NCI-H2171 (cell line): ENCODE results near the gene PDE7B.
"Not testable (repeated sequence)": the region's sequence is repeated elsewhere in the genome, so short reads cannot be mapped to it uniquely, and the experiment has no call there.

Experiments
- DNase-seq: peaks from one replicate; lab custom pipeline; 2025; lab: John Stamatoyannopoulos, UW

Gene PDE7B

DNA sequence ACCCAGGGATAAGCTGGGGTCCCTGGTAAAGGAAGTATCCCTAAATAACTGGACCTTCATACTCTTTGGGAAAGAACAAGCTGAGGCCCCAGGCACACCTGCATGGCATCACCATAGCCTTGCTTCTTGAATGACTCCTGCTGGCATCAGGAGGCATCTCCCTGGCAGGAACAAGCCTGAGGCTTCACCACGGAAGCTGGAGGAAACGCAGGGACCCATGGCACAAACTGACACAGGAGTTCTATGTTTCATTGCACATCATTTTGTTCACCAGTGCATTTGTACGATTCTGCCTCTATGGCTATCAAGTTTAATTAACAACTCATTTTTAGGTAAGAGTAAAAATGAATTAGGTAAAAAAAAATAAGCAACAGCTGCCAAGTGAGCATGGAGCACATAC lies 619 bp upstream of the PDE7B start:
- no peak for DNase-seq

DNA sequence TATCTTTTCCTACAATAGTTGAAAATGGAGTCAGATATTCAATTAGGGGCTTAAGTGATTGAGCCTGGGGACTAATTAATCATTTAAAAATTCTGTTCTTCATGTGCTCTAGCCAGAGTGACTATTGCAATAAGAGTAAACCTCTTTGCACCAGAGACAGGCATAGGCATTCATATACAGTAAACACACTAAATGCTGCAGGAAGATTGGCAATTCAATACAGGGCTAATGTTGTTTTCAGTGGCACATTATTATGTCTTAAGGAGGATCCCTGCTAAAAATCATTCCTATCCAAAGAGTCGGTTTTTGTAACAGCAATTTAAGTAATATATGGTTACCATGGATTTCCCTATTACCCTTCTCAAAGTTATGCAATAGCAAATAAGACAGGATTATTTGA lies 1.2 kb downstream of the PDE7B start:
- no peak for DNase-seq

GRCh38 chr6:135853227-135853626 lies 1.7 kb downstream of the PDE7B start:
- DNase-seq = no peak

DNA sequence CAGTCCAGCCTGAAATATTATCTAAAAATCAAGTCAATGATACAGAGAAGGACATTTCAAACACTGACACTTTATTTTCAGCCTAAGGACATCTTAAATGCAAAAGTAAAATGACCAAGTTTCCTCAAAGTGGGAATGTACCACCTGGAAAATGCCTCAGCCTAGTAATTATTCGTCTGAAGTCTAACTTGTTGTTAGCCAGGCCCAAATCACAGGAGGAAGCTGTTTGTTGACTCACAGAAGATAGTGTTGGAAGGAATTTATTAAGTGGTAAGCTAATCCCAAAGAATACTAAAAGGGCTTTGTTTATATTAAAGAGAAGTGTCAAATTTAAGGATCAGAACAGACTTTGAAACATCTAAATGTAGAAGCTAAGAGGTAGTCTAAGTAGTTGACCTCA lies 2.5 kb downstream of the PDE7B start:
- no peak for DNase-seq

DNA sequence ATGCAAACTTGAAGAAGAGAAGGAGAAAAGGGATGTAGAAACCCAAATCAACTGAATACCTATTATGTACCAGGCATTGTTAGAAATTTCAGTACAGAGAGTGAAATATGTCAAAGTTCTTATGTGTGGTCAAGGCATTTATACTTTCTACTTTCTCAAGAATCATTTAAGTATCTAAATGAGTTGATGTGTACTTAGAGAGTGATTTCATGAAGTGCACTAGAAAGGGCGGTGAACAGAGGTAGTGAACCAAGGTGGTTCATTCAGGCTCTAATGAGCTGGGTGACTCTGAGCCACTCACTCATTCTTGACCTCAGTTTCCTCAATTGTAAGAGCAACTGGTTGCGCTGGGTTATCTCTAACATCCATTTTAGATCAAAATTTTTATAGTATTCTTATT lies 3.3 kb downstream of the PDE7B start:
- no peak for DNase-seq

DNA sequence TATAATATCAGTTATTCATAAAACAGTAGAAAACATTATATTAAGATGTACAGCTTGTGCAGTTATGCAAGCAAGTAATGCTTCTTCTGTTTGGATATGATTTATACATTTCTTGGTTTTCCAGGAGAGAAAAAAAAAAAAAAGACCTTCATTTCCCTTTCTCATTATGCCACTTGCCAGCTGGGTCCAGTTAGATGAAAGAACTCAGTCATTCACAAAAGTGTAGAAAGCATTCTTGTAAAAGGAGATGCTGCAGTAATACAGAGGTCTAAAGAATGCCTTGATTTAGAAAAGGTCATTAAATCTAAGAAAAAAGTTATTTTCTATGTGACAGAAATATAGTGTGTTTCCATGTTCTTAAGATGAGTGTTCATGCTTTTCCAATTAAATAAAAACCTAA lies 7.4 kb downstream of the PDE7B start:
- DNase-seq = no peak

- no peak for DNase-seq
Measured at GRCh38 chr6:135860361-135860760, 8.9 kb downstream of the PDE7B start.

- DNase-seq = no peak
Measured at GRCh38 chr6:135861189-135861588, 9.7 kb downstream of the PDE7B start.

GRCh38 chr6:135864929-135865328 lies 13.4 kb downstream of the PDE7B start:
- DNase-seq = not testable (repeated sequence)

GRCh38 chr6:135866445-135867123 lies 15.1 kb downstream of the PDE7B start:
- DNase-seq = no peak

GRCh38 chr6:135867332-135867731 lies 15.8 kb downstream of the PDE7B start:
- DNase-seq = no peak

- DNase-seq = no peak
Measured at GRCh38 chr6:135869857-135870256, 18.4 kb downstream of the PDE7B start.

DNA sequence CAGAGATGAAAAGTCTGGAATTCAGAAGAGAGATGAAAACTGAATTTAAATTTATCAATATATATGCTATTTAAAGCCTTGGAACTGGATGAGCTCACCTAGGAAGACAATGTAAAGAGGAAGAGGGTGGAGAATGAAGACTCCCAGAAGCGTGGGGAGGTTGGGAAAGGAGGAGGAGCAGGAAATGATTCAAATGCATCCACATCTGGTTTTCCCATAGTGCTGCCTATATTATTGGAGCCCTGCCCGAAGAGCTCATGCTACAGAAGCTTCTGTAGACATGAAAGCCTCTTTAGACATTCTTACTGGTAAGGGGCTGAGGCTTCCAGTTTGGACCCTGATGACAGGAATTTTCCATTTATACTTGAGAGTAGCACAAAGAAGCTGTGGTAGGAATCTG lies 19.2 kb downstream of the PDE7B start:
- no peak for DNase-seq

- DNase-seq = no peak
Measured at GRCh38 chr6:135871296-135871695, 19.8 kb downstream of the PDE7B start.

DNA sequence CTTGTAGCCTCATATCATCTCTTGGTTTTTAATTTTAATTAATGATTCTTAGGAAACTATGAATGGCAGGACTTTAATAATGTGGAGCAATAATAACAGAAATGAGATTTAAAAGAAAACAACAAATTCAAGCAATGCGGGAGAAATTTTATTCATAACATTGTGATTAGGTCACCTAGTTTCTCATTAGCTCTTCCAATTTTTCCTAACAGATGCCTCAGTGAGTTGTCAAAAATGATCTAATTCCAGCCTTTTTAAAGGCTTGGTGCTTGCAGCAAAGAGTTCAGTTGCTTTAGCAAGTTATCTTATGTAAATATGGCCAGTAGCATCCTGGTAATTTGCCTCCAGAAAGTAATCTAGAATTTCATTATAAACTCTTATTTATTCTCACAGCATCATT lies 20.4 kb downstream of the PDE7B start:
- DNase-seq = no peak

DNA sequence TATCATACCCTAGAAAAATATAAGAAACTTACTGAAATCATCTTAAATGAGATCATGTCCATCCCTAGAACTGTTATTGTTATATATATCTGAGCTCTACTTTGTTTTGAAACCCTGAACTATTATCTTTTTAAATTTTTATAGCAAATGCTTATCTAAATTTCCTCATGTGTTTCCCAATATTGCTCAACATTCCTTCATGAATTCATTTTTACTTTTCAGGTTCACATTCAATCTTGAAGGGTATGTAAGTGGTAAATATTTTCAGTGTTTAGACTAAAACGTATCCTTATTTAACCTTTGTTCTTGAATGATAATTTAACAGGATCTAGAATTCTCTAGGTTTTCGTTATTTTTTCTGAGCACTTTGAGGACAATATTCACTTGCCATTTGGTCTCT lies 23.9 kb downstream of the PDE7B start:
- DNase-seq = no peak

DNA sequence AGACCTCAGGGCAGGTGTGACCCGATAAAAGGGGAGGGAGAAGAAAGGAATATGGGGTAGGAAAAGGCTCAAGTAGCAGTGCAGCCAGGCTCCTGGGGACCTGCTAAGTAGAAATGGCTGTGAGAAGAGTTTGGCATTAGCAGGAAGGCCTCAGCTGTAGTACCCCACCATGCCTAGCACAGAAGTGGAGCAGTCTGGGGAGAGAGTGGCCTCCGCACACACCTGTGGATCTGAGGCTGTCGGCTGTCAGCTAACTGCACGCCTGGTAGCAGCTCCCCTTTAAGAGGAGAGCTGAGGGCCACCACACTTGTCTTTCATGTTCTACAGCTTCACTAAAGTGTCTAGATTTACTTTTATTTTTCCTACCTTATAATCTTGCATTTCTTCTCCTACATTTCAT lies 24.6 kb downstream of the PDE7B start:
- no peak for DNase-seq

- DNase-seq = no peak
Measured at GRCh38 chr6:135877666-135878065, 26.2 kb downstream of the PDE7B start.

DNA sequence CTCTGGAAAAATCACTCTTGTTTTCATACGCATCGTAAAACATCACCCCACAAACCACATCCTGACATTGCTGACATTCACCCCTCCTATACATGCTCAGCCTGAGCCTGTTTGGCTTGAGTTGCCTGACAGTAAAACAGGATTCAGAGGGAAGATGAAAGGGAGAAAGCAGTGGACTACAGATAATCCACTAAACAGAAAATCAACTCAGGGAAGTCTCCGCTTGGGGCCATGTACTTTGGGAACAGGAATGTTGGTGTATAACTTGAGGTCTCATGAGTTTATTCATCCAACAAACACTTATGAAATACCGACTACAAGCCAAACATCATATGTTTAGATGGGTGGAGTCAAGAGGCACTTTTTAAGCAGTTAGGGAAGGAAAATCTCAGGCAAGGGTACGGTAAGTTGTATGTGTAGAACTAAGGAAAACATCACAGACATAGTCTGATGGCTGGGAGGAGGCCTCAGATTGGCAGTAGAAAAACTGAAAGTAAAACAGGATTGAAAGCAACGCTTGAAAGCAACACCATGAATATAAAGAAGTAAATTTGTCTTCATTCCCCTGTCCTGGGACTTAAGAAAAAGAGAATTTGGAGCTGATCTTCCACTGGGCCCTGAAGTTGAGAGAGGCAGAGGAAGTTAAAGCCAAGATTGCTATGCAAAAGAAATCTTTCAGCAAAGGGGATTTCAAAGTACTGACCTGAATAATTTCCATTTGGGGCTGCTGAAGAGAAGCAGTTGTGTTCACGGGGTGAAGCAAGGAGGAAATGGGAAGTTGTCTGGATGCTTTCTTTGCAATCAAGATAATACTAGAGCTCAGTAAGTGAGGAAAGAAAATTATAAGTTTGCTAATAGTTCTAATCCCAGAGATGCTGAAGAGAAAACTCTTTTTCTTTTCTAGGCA lies 28.8 kb downstream of the PDE7B start:
- DNase-seq = no peak

GRCh38 chr6:135883045-135883444 lies 31.5 kb downstream of the PDE7B start:
- DNase-seq = no peak

DNA sequence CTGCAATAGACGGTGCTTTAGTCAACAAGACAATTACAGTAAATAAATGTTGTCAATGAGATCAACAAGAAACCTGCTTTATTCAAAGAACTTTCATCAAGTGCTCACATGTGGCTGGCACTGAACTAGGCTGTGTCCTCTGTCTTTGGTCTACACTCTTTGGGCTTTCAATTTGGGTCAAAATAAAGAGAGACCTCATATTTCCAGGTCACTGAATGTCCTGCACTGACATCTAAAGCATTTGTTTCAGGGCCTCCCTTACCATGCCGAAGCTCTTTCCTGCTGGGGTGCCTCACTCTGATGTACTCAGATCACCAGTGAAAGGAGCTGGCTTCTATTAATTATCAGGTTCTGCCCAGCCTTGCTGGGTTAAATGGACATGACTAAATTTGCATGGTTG lies 32.0 kb downstream of the PDE7B start:
- DNase-seq = no peak

- no peak for DNase-seq
Measured at GRCh38 chr6:135884136-135884535, 32.6 kb downstream of the PDE7B start.

DNA sequence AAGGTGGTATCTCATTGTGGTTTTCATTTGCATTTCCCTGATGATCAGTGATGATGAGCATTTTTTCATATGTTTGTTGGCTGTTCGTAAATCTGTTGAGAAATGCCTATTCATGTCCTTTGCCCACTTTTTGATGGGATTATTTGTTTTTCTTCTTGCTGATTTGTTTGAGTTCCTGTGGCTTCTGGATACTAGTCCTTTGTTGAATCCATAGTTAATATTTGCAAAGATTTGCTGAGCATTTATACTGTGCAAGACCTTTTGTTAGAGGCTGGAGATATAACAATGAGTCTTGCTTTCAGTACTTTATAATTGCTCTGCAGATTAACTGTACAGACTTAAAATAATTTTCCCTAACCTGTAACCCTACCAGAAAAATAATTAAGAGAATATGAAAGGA lies 35.6 kb downstream of the PDE7B start:
- DNase-seq = no peak

- no peak for DNase-seq
Measured at GRCh38 chr6:135888818-135889217, 37.3 kb downstream of the PDE7B start.
